Choroid plexus epithelial cell (primary cell): ENCODE results near the gene OR10A5.
"Not testable (repeated sequence)": the region's sequence is repeated elsewhere in the genome, so short reads cannot be mapped to it uniquely, and the experiment has no call there.

Experiments
- DNase-seq: peaks from one replicate; pipeline ENCODE4 v3.0.0-alpha.2; 2010; ENCODE audit warnings: low read depth
- H3K4me3 ChIP-seq: 2 replicates; pipeline ENCODE4 v1.5.1; 2011; ENCODE audit warnings: low read depth, mild to moderate bottlenecking, control low read depth, low read length, moderate library complexity
- CTCF ChIP-seq: conservative IDR thresholded peaks from 2 replicates; pipeline ENCODE4 v1.5.1; 2011; ENCODE audit warnings: low read depth, mild to moderate bottlenecking, control low read depth, inconsistent platforms, low read length, moderate library complexity

The OR10A5 gene

GRCh38 chr11:6845383-6845782 is at the start of gene OR10A5:
Gene OR10A5, plus strand, starts transcription at chr11:6845683. Its CDS starts 0 bp downstream, at chr11:6845683.
- H3K4me3 ChIP-seq = no peak within 1 kb of the TSS
- no peak for DNase-seq
- TF ChIP-seq CTCF = no peak

GRCh38 chr11:6799402-6799801 is 46.1 kb upstream of the OR10A5 start, which contains the start of gene OR6A2:
Gene OR6A2, minus strand, starts transcription at chr11:6799689. Its CDS starts 3,981 bp downstream, at chr11:6795708.
- no peak within 1 kb of the TSS for H3K4me3 ChIP-seq
- DNase-seq = peak; percentile 20
- TF ChIP-seq CTCF = no peak

GRCh38 chr11:6801075-6801474 is 44.4 kb upstream of the OR10A5 start:
- not testable (repeated sequence) for DNase-seq, H3K4me3 ChIP-seq

- H3K4me3 ChIP-seq = no peak overlapping the region
- DNase-seq = peak; percentile 65
- peak; percentile 93 for TF ChIP-seq CTCF
Measured at GRCh38 chr11:6812390-6813005, 33.0 kb upstream of the OR10A5 start.

- no peak overlapping the region for H3K4me3 ChIP-seq
- TF ChIP-seq CTCF = no peak
- peak; percentile 5 for DNase-seq
Measured at GRCh38 chr11:6813656-6814055, 31.8 kb upstream of the OR10A5 start.

- peak; percentile 60 for DNase-seq
- peak; percentile 43 for TF ChIP-seq CTCF
- H3K4me3 ChIP-seq = no peak overlapping the region
Measured at GRCh38 chr11:6817694-6818093, 27.8 kb upstream of the OR10A5 start.

- no peak for TF ChIP-seq CTCF
- no peak for DNase-seq
- H3K4me3 ChIP-seq = no peak overlapping the region
Measured at GRCh38 chr11:6818967-6819366, 26.5 kb upstream of the OR10A5 start.
